GM12878 (cell line): ENCODE measurements around the gene CISD2. TPM values are rescaled to one million over a fixed set of nuclear protein-coding genes. Genes with fewer than 3 reads are reported as not detected.
A peak's percentile ranks its signal among the peaks of the same experiment; 100 is the strongest.

Experiments used
- ATAC-seq: fragments of 200-7000 bp; cut with Tn5 transposase; 3 replicates; pipeline ENCODE4 v1.9.1; 2020; ENCODE audit warnings: mild to moderate bottlenecking, moderate library complexity
- BruUV-seq: library from RNA; stranded (reverse); fragments of 400-500 nt; replicated peaks from 2 replicates; lab custom pipeline; 2021; lab: Mats Ljungman, UMichigan
- CTCF ChIA-PET: fragments of 300-600 bp; sonication (Branson Sonifier 250); formaldehyde crosslinking; extraction: SDS; loops from one replicate; lab custom pipeline; 2021; ENCODE audit warnings: inconsistent platforms; lab: Yijun Ruan, JAX
- POLR2A ChIA-PET: fragments of 350-600 bp; formaldehyde crosslinking; extraction: SDS; loops from one replicate; lab custom pipeline; 2021; ENCODE audit warnings: inconsistent platforms; lab: Charles Lee
- RAD21 ChIA-PET: fragments of 300-600 bp; sonication (Branson Sonifier 250); formaldehyde crosslinking; loops from one replicate; lab custom pipeline; 2023; ENCODE audit warnings: antibody characterized with exemption; ENCODE audit not compliant: unreplicated experiment; lab: Charles Lee
- SMC1A ChIA-PET: fragments of 300-600 bp; sonication (Branson Sonifier 250); formaldehyde crosslinking; loops from one replicate; lab custom pipeline; 2023; ENCODE audit not compliant: unreplicated experiment, uncharacterized antibody; lab: Charles Lee
- DNase-seq: peaks from one replicate; pipeline ENCODE4 v3.0.0-alpha.2; 2011; ENCODE audit warnings: low read depth, low spot score
- FAIRE-seq: peaks from 3 replicates; lab custom pipeline; 2011; peaks lifted over from hg19 to GRCh38; lab: Jason Lieb, UNC
- H2AFZ ChIP-seq: 2 replicates; pipeline ENCODE4 v1.6.0; 2011; ENCODE audit warnings: low read depth, low read length, control low read depth; ENCODE audit not compliant: control insufficient read depth
- H3K27ac ChIP-seq: 2 replicates; pipeline ENCODE4 v1.5.1; 2011; ENCODE audit warnings: control low read depth; ENCODE audit not compliant: control insufficient read depth, insufficient read depth
- H3K27me3 ChIP-seq, 2 experiments: replicated peaks in 1 of 2; 2 replicates each; pipeline versions ENCODE4 v1.6.0 to v1.6.1; 2011; ENCODE audit warnings: low read length in 1 of 2; ENCODE audit not compliant: control insufficient read depth in 2 of 2, insufficient read depth in 2 of 2
- H3K36me3 ChIP-seq, 2 experiments: 2 replicates each; pipeline ENCODE4 v1.5.1; 2011; ENCODE audit warnings: low read length in 1 of 2; ENCODE audit not compliant: control insufficient read depth in 2 of 2, insufficient read depth in 2 of 2
- H3K4me1 ChIP-seq: 2 replicates; pipeline ENCODE4 v1.6.1; 2011; ENCODE audit warnings: mild to moderate bottlenecking, low read length, moderate library complexity, mixed read lengths; ENCODE audit not compliant: control insufficient read depth, insufficient read depth
- H3K4me2 ChIP-seq: 2 replicates; pipeline ENCODE4 v1.6.0; 2011; ENCODE audit warnings: control low read depth; ENCODE audit not compliant: control insufficient read depth, insufficient read depth
- H3K4me3 ChIP-seq: fragments of 200-600 bp; sonication (generic); 2 replicates; pipeline ENCODE4 v1.5.1; 2016
- H3K79me2 ChIP-seq: 2 replicates; pipeline ENCODE4 v1.6.0; 2011; ENCODE audit warnings: low read length; ENCODE audit not compliant: control insufficient read depth, insufficient read depth
- H3K9ac ChIP-seq: 2 replicates; pipeline ENCODE4 v1.8.0; 2011; ENCODE audit warnings: low read length, control low read depth, mixed read lengths; ENCODE audit not compliant: control insufficient read depth, insufficient read depth
- H3K9me3 ChIP-seq: replicated peaks from 3 replicates; pipeline ENCODE4 v1.5.1; 2011; ENCODE audit warnings: mild to moderate bottlenecking, low read length; ENCODE audit not compliant: control insufficient read depth, insufficient read depth
- H4K20me1 ChIP-seq: 2 replicates; pipeline ENCODE4 v1.6.0; 2011; ENCODE audit not compliant: control insufficient read depth, insufficient read depth
- CEBPB ChIP-seq, 2 experiments: fragments of 150-350 bp in 1 of 2; IDR thresholded peaks; 2 replicates each; pipeline ENCODE4 v1.6.1; 2012 to 2014; ENCODE audit warnings: low read depth in 2 of 2, low read length in 2 of 2, borderline replicate concordance in 1 of 2, inconsistent platforms in 1 of 2
- E2F4 ChIP-seq: IDR thresholded peaks from 2 replicates; pipeline ENCODE4 v1.6.1; 2012; ENCODE audit warnings: low read depth, low read length, improper control_type of control experiment
- FOS ChIP-seq: IDR thresholded peaks from 3 replicates; pipeline ENCODE4 v1.6.1; 2011; ENCODE audit warnings: borderline replicate concordance; ENCODE audit not compliant: insufficient read length; ENCODE audit errors: extremely low read depth
- JUND ChIP-seq: IDR thresholded peaks from 2 replicates; pipeline ENCODE4 v1.6.1; 2012; ENCODE audit warnings: low read depth, mild to moderate bottlenecking, low read length, improper control_type of control experiment, moderate library complexity
- MEF2B ChIP-seq: fragments of 450-650 bp; IDR thresholded peaks from 2 replicates; pipeline ENCODE4 v1.6.1; 2018; ENCODE audit warnings: mild to moderate bottlenecking, moderate library complexity; ENCODE audit not compliant: partially characterized antibody, poor library complexity, severe bottlenecking
- NFYA ChIP-seq: IDR thresholded peaks from 2 replicates; pipeline ENCODE4 v1.6.1; 2011; ENCODE audit warnings: low read depth, mild to moderate bottlenecking, low read length, improper control_type of control experiment, borderline replicate concordance
- POLR2AphosphoS2 ChIP-seq: IDR thresholded peaks from 2 replicates; pipeline ENCODE4 v1.6.1; 2011; ENCODE audit warnings: low read depth, mild to moderate bottlenecking, low read length, improper control_type of control experiment, moderate library complexity
- SMC3 ChIP-seq: IDR thresholded peaks from 2 replicates; pipeline ENCODE4 v1.6.1; 2011; ENCODE audit warnings: low read length, improper control_type of control experiment, borderline replicate concordance
- STAT3 ChIP-seq: IDR thresholded peaks from 2 replicates; pipeline ENCODE4 v1.6.1; 2011; ENCODE audit warnings: low read depth, low read length, improper control_type of control experiment
- TARDBP ChIP-seq: IDR thresholded peaks from 2 replicates; pipeline ENCODE4 v1.6.1; 2016; ENCODE audit warnings: borderline replicate concordance
- USF1 ChIP-seq: IDR thresholded peaks from 2 replicates; pipeline ENCODE4 v1.6.1; 2011; ENCODE audit warnings: borderline replicate concordance, low read depth, mild to moderate bottlenecking, moderate library complexity, mixed read lengths, low read length; ENCODE audit not compliant: insufficient read depth; ENCODE audit errors: extremely low read length
- WRNIP1 ChIP-seq: IDR thresholded peaks from 2 replicates; pipeline ENCODE4 v1.6.1; 2011; ENCODE audit warnings: low read depth, low read length, improper control_type of control experiment, borderline replicate concordance
- WGBS: methylation state at CpG from one replicate; pipeline ENCODE4 v1.1.6; 2016; ENCODE audit warnings: low lambda C conversion rate; ENCODE audit not compliant: insufficient replicate concordance, insufficient coverage; ENCODE audit errors: missing lambda C conversion rate; 5-methylcytosine and 5-hydroxymethylcytosine counted together
- in situ Hi-C: fragments of 300-500 bp; cut with MboI; formaldehyde crosslinking; loops from 9 replicates; pipeline ENCODE4 v1.14.3; 2018; ENCODE audit warnings: mixed read lengths
- intact Hi-C: fragments of 100-400 bp; cut with micrococcal nuclease; formaldehyde crosslinking; loops from one replicate; pipeline ENCODE4 v1.14.2; 2022; ENCODE audit not compliant: unreplicated experiment
- polyA plus RNA-seq, 11 experiments: library from polyadenylated mRNA; depleted of rRNA in 4 of 11; unstranded in 6 of 11; stranded (reverse) in 5 of 11; fragments of >200 nt; fragmentation: Nextera tagmentation in 4 of 11; fragmentation: Illumina TruSeq in 1 of 11; extraction: Ambion mirVana in 4 of 11; extraction: Trizol in 1 of 11; gene quantifications; 1 replicate in 1 of 11; 2 replicates in 10 of 11; pipeline versions ENCODE4 v1.2.1 to v1.2.3, GENCODE V29; 2011 to 2016; ENCODE audit warnings: inconsistent platforms in 2 of 11, missing spikeins in 2 of 11, low read depth in 1 of 11
- total RNA-seq, 4 experiments: library from RNA; depleted of rRNA in 3 of 4; stranded (reverse); fragments of >200 nt in 3 of 4; fragmentation: Illumina TruSeq in 1 of 4; extraction: Trizol in 1 of 4; gene quantifications; 2 replicates each; pipeline versions ENCODE4 v1.2.1 to v1.2.3, GENCODE V29; 2013 to 2021
- TF ChIP-seq, protein P1 (sequence below): IDR thresholded peaks from 2 replicates; pipeline ENCODE4 v1.6.1; 2012; ENCODE audit warnings: low read depth, low read length, improper control_type of control experiment

Gene CISD2
- total and polyA plus RNA-seq, 10 of the 15 experiments (the other 5 are each of a cell fraction or from before 2014, with no cell fraction given), result 29.5 to 132 (median 38.9) TPM

DNA sequence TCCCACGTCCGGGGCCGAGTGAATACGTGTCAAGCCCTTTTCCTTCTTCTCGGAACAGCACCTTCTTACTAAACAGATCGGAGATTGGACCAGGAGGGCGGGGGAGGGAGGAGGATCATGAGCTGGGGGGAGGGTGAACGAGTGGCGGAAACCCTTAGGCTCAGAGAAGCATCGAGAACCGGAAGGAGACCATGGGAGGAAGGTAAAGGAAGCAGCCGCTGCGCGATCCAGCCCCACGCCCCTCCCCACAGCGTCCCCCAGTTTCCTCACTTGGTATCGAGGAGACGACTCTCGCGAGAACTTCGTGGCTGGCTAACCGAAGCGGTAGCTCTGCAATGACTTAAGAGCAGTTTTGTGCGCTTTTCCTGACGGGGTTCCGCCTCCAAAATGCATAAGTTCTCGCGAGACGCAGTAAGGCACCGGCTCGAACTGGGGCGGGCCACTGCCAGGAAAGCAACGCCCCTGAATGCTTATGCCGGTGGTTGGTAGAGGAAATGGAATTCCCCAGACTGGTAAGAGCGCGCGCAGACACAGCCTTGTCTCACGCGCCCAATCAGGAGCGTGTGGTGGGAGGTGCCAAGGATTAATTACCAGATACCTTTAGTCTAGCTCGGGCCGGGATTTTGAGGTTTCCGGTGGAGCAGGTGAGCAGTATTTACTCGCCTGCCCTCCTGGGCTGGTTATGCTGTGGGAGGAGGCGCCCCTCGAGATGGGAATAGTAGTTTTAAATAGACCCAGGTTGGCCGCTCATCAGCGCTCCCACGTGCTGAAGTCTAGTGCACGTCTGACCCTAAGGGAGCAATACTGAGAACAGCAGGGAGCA is 40.9 kb upstream of the CISD2 start:
- ChIA-PET RAD21 (interaction anchor here (0.6 to 10.1 kb wide), 31 partner anchors 11 to 327 kb away, joined by 3 to 139 read pairs (median 4); partner anchors contain the start of genes BDH2, CISD2, MANBA and SLC9B1), CTCF (interaction anchor here (0.6 to 4.2 kb wide), 18 partner anchors 9 to 1803 kb away, joined by 3 to 30 read pairs (median 4); partner anchors contain the start of genes CISD2 and MANBA), SMC1A (interaction anchor here (0.6 to 8.9 kb wide), 27 partner anchors 10 to 291 kb away, joined by 3 to 91 read pairs (median 5); partner anchors contain the start of genes BDH2, CISD2, MANBA and SLC9B2), POLR2A (interaction anchor here (0.6 to 11.7 kb wide), 24 partner anchors 9 to 327 kb away, joined by 3 to 164 read pairs (median 4); partner anchors contain the start of genes CISD2, MANBA, NFKB1 and SLC9B2)
- Histone ChIP-seq H3K4me2 (peak overlapping the region; percentile 91), H3K79me2 (peaks cover 56% of the 10 kb centered on the region), H3K9me3 (no peaks in the 10 kb centered on the region), H3K27me3 (no peaks in the 10 kb centered on the region), H2AFZ (peak overlapping the region; percentile 93), H3K4me3 (peak overlapping the region; percentile 89), H3K4me1 (peaks cover 4% of the 10 kb centered on the region; the same call in 1 of the 2 replicates), H3K27ac (peak overlapping the region; percentile 99), H3K36me3 (0 out of 4 replicates have a peak, but pooled peaks cover 0 to 3% of the 10 kb centered on the region in 2 experiments), H3K9ac (peak overlapping the region; percentile 100), H4K20me1 (no peaks in the 10 kb centered on the region; the same call in 1 of the 2 replicates)
- peak; percentile 100 for DNase-seq
- in situ Hi-C loops (no loop called here), intact Hi-C loops (loop anchor here (1.0 to 10.0 kb wide), 8 partner anchors 40 to 1664 kb away; partner anchors contain the start of genes BDH2, CISD2, CXXC4 and SLC39A8)
- ATAC-seq, result peak; percentile 79
- no TSS peak for BruUV-seq
- peak; percentile 98 for FAIRE-seq
- under 1% methylated on average over 46 of the region's 50 CpGs for WGBS
- no peak for TF ChIP-seq FOS
- TF ChIP-seq STAT3, result no peak
- no peak for TF ChIP-seq CEBPB (IDR thresholded peaks at IDR 0.05; ENCODE audit: borderline replicate concordance in 1 of 2, low read depth in 2 of 2, low read length in 2 of 2)
- peak; percentile 52 for TF ChIP-seq MEF2B
- no peak for TF ChIP-seq NFYA
- no peak for TF ChIP-seq TARDBP
- no peak for TF ChIP-seq SMC3
- TF ChIP-seq POLR2AphosphoS2, result peak; percentile 69; the same call in 1 of the 2 replicates
- no peak for TF ChIP-seq WRNIP1
- peak; percentile 78 for TF ChIP-seq E2F4
- TF ChIP-seq, protein P1, sequence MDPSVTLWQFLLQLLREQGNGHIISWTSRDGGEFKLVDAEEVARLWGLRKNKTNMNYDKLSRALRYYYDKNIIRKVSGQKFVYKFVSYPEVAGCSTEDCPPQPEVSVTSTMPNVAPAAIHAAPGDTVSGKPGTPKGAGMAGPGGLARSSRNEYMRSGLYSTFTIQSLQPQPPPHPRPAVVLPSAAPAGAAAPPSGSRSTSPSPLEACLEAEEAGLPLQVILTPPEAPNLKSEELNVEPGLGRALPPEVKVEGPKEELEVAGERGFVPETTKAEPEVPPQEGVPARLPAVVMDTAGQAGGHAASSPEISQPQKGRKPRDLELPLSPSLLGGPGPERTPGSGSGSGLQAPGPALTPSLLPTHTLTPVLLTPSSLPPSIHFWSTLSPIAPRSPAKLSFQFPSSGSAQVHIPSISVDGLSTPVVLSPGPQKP, result peak; percentile 70; the same call in 1 of the 2 replicates
- 0 out of 2 replicates have a peak, but pooled peaks have one; percentile 9 for TF ChIP-seq JUND
- TF ChIP-seq USF1, result no peak
